22Rv1 (cell line): ENCODE measurements around the gene HSD3B7.

Source experiments
- CTCF ChIP-seq: fragments of 450-650 bp; IDR thresholded peaks from 2 replicates; pipeline ENCODE4 v1.5.1; 2017; ENCODE audit warnings: mild to moderate bottlenecking
- ZFX ChIP-seq: fragments of 450-650 bp; IDR thresholded peaks from 2 replicates; pipeline ENCODE4 v1.6.1; 2017; ENCODE audit warnings: antibody characterized with exemption, borderline replicate concordance

- TF ChIP-seq CTCF (no peak), ZFX (no peak)
Observed at GRCh38 chr16:30949650-30950515, 35.1 kb upstream of the HSD3B7 start.
